NOMO-1 treated with DMSO at 0.1 percent for 48 hours (cell line): ENCODE data around the gene KCNT1.

Source experiments
- DNase-seq: peaks from one replicate; lab custom pipeline; 2025; ENCODE audit not compliant: unreplicated experiment; lab: John Stamatoyannopoulos, UW

Gene KCNT1

DNA sequence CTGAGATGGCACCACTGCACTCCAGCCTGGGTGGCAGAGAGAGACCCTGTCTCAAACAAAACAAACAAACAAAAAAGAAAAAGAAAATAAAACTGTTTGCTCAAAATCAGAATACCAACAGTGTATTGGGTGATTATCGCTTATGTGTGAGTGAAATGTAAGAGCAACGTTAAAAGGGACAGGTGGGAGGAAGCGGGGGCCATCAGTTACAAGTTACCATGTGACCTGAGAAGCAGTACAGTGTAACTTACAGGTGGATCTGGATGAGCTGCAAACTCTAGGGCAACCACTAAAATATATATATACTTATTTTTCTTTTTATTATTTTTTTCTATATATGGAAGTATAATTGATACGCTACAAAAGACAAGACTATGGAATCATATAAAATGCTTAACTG lies 93.4 kb downstream of the KCNT1 start:
- DNase-seq: no peak

DNA sequence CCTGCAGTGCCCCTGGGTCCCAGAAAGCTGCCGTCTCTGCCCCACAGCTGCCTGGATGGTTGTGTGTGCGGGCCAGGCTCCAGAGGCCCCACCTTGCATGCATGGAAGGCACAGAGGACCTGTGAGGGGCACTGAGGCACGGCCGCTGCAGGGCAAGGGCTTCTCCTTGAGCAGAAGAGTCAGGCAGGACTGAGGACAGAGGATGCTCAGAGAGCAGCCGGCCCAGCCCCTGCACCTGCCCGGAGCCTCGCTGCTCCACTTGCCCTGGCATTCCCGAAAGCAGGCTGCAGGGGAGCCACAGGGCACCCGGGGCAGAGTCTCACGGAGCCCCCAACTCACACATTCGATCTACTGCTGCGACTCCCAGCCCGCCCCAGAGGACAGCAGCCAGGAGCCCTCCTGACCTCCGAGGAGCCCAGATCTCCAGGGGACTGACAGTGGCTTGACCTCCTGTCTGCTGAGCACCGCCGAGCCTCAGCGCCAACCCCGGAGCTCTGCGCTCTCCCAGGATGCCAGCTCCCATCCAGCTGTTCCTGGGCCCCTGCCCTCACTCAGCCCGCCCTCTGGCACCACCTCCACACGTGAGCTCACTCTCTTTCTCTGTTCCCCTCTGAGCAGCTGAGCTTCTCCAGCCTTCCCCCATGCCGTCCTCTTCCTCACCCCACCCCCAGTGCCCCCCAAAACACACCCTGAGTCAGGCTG lies 95.0 kb downstream of the KCNT1 start:
- no peak for DNase-seq

DNA sequence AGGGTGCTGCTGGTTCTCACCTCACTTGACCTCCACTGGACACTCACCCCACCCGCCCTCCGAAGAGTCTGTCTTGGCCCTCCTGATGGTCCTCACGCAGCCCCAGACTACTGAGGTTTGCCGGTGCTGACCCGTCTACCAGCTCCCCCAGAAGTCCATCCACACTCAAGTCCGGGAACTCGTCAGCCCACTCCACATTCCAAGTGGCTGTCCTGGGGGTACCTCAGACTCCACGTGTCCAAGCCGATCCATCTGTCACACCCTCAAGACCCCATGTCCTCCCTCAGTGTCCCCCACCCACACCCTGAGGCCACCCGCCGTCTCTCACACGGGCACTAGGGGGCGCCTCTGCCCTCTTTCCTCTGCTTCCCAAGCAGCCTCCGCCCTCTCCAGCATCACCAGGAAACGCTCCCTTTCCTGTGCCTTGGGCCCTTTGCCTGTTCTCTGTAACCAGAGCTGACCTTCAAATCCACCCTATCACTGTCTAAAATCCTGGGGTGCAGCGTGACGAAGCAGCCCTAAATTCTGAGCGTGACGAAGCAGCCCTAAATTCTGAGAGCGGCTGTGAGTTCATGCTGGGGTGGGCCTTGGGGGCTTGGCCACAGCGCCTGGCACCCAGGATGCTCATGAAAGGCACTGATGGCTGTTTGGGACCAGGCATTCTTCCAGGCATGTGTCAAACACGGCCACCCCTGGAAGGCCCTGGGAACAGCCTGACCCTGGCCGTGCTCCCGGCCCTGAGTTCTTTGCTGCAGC lies 95.7 kb downstream of the KCNT1 start:
- DNase-seq: no peak

DNA sequence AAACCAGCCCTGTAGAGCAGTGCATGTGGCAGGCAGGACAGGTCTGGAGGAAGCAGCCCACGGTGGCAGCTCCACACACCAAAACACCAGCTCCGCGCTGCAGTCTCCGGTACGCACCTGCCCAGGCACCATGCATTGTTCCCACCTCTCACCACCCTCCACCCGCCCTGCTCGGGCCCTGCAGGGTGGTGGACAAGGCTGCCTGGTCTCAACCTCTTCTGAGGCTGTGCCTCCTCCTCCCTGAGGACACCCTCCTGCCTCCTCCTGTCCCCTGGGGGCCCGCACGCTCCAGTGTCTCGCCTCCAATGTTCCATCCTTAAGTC lies 96.2 kb downstream of the KCNT1 start:
- DNase-seq: no peak

DNA sequence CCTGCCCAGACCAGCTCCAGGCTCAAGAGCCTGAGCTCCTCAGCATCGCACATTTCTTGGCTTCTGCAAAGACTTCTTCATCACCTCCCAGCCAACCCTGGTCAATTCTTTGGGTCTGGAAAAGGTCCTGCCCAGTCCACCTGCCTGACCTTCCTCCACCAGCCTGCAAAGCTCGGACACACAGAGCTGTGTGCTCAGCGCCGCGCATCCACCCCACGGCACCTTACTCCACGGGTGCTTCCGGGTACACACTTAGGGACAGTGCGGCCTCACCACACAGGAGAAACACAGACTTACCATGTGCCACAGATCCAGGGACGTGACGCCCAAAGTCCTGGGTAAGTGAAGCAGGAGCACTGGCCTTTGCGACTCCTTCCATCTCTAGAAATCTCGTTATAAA lies 97.3 kb downstream of the KCNT1 start:
- DNase-seq: no peak

DNA sequence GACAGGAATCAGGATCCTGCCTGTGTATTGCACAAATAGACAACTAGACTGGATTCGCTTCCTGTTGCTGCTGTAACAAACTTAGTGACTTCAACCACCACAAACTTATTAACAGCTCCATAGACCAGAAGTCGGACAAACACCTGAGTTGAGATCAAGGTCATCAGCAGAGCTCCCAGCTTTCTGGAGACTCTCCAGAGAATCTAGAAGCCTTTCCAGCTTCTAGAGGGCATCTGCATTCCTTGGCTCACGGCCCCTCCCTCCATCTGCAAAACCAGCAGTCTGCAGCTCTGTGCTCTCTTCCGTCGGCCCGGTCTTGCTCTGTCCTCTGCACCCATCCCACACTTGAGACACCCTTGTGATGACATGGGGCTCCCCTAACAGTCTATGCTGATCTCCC lies 99.1 kb downstream of the KCNT1 start:
- peak; percentile 73 for DNase-seq

DNA sequence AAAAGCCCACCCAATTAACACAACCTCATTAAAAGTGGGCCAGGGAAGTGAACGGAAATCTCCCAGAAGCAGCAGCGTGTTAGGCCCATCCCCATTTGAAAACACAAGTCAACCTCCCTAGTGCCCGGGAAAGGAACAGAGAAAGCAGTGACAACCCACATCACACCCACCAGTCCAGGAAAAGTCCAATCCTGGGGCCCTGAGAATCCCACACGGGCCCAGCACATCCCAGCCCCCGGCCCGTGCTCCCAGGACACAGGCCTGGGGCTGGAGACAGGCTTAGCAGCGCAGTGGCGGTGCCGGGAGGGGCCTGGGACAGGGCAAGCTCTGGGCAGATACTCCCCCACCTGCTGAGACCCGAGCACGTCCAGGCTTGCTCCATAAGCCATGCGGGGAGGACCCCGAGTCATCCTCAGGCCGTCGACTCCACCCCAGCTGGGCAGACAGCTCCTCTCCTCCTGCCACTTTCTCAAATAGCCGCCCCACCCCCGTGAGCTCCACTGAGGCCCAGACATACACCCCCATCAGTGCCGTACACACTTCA lies 101.0 kb downstream of the KCNT1 start:
- DNase-seq: no peak

DNA sequence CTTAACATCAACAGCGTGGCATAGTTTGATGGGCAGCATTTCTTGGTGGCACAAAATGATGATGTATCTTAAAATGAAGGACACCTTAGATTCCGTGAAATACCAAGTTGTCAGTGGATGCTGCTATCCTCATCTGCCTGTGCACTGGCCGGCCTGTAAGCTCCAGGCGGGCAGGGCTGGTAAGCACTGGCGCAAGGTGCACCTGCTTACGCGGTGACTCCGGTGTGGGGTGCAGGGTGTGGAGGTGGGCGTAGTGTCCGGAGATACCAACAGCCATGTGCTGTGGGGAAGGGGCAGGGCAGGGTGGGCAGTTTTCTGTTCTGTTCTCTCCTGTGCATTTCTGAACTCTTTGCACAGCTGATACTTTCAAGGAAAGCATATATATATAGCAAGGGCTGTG lies 101.5 kb downstream of the KCNT1 start:
- DNase-seq: no peak

DNA sequence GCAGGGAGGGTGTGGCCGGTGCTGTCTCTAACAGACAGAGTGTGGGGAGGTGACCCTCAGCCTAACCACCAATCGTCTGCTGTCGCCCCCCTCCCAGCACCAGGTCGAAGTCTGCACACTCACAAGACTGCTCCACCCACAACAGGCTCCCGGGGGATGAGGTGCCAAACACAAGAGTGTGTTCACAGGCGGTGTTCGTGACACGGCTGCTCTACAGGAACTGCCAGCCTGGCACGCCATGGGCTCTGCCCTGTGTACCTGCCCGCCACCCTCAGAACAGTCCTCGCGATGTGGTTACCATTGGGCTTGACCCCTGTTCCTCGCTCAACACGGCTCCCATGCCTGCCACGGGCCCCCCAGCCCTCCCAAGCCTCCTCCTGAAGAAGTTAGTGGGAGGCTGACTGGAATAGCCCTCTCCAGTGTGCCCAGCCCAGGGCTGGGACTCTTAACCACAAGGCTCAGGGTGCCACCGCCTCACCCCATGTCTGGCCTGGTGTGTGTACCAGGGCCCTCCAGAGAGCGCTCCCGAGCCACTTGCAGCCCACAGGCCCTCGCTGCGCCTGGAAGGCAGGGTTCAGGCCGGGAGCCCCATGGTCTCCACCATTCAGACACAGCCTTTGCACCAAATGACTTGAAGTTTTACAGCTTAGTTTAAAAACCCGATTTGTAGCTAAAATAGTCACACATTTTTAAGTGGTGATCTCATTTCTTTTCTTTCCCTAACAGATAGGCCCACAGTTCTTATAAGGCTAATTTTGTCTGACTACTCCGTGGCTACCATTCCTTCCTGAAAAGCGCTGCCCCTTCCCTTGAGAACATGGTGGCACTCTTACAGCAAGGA lies 102.8 kb downstream of the KCNT1 start:
- no peak for DNase-seq

DNA sequence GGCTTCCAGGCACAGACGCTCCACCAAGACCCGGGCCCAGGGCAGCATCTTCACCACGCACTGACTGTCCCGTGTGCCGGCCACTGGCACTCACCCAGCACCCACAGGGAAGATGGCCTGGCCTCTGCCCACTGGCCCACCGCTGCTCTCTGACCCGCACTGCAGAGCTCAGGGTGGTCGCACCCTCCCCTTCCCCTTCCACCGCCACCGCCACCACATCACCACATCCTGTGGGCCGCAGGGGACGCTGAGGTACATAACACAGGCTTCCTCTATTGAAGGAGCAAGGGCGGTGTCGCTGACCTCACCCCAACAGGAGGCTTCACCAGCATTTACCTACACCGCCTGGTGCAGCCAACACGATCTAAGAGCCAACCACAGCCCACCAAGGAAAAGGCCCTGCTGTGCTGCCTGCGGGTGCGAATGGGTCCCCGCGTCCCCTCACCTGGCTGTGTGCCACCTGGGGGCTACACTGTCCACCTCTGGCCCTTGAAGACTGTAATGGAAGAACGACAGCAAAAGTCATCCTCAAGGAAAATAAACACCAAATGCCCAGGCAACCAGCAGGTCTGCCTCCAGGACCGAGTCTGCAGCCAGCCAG lies 103.5 kb downstream of the KCNT1 start:
- DNase-seq: no peak

DNA sequence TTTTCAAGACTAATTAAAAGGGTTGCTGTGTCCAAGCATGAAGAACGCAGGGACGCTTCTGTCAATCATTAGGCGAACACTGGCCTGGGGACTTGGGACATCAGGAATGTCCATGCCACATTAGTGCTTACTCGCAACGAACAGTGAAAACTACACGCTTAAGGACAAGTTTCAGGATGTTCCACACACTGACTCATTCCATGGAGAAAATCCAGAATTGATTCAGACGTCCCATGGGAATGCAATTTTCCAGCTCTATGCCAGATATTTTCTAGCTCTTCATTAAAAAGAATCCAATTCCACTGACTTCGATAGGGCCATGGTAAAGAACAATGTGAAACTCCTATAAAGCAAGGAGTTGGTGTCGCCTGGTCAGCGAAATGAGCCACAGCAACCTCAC lies 107.2 kb downstream of the KCNT1 start:
- DNase-seq: no peak

DNA sequence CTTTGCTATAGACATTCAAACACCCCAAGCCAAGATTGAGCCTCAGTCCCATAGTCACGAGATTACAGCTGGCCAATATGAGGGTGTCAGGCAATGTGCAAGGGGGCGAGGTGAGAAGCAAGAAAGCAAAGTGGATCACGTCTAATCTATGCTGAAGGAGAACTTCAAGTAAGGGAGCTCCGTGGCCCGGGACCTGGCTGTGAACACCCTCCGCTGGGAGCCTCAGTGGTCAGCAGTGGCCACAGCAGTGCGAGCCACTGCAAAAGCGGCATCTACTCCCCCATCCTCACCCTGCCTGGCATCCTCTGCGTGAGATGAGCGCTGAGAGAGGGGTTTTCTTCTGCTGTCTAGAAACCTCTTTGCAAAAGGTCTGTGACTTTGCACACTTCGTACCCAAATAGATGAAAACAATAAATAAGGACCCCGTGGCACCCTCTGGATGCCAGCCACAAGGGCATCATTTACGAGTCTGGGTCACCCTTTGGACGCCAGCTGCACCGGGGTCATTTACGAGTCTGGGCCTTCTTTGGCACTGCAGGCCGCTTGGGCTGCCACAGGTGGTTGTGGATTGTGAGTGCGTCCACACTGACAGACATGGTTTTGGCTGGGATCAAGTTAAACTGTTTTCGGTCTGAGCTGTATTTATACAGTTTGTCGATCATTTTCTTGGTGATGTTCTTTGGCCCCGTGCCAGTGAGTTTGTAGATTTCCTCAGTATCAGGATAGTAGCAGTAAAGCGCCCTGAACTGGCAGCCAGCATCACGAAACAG lies 109.0 kb downstream of the KCNT1 start:
- no peak for DNase-seq

DNA sequence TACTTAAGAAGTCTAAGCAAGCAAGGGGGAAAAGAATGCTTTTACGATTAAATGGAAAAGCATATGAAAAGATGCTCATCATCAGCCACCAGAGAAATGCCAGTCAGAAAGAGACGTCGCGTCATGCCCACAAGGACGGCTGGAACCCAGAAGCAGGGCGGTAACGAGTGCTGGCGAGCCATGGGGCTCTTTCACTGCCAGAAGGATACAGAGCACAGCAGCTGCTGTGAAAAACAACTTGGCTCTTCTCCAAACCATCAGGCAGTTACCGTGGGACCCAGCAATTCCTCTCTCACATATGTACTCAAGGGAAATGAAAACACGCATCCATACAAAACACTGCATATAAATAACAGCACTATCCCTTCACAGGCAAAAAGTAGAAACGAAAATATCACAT lies 109.8 kb downstream of the KCNT1 start:
- DNase-seq: no peak

DNA sequence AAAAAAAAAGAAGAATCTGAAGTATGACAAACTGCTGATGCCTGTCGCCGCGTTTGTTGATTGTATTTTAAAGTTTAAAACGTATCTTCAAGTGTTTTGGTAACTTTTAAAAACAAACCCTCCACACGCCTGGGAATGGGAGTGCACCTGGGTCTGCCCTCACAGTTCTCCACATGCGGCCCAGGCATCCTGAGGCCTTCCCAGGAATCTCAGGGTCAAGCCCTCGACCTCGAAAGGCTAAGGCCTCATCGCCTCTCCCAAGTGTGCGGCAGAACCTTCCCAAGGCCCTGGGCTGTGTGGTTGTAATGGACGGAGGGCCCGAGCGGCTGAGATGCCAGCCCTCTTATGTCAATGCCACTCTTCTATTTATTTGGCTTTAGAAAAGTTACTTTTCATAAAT lies 111.0 kb downstream of the KCNT1 start:
- DNase-seq: no peak

DNA sequence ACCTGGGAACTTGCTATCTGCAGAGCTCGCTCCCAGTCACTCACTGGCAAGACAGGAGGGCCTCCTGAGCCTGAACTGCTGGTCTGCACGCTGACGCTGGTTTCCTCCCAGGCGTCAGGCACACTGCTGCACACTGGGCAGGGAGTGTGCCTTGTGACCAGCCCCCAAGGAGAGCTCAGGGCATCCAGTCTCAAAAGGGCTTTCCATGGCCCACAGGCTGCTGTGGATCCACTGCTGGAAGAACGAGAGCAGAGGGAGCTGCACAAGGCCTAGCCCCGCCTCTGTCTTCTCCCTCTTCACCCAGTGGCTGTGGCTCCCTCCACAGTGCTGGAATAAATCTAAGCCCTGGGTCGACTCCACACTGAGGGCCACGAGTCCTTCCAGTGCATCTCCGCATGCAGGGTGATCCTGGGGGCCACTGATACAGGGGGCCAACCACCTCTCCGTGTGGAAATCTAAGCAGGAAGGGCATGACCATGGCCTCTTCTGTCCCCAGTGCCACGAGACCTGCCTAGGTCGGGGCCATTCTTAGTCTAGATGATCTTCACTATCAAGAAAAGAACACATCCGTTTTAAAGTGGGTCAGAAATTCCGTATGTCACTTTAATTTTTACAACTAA lies 111.8 kb downstream of the KCNT1 start:
- DNase-seq: no peak

DNA sequence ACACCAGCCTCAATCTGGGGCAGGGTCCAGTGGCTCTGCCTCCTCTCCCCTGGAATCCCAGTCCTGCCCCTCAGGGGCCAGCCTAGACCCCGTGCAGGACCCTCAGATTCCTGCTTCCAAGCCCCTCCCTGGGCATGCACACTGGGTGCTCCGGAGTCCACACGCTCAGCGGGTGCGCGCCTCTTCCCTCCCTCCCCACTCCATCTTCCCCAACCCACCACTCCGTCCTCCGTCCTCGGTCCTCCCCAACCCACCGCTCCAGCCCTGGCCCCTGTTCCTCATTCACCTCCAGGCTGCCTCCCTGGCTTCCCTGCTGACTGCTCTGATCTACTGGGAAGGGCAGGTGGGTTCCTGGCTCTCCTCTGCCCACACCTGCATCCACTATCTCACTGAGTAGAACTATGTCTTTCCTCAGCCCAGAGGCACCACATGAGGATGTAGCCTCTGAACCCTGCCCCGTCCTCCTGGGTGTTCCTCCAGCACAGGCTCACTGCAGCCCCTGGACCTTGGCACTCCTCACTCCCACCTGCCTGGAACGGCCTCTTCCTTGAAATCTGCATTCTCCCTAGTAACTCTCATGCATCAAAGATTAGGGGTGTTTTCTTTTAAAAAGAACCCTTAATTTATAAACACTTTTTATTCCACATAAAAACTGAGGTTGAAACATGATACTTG lies 112.6 kb downstream of the KCNT1 start:
- no peak for DNase-seq

DNA sequence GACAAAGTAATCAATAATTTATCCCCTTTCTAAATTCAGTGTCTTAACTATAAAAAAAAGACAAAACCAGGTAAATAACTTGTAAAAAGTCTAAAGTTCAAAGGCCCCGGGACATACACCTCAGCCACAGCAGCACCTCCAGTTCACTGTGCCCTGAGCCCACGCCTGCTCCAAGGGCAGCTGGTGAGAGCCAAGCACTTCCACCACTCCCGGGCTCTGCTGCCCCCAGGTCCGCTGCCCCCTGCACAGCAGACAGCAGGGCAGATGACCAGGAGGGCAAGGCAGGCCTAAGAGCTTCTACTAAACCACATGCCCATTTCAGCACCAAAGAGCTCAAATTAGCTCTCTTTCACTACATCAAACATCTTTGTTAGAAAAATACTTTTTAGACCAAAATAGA lies 113.4 kb downstream of the KCNT1 start:
- no peak for DNase-seq

DNA sequence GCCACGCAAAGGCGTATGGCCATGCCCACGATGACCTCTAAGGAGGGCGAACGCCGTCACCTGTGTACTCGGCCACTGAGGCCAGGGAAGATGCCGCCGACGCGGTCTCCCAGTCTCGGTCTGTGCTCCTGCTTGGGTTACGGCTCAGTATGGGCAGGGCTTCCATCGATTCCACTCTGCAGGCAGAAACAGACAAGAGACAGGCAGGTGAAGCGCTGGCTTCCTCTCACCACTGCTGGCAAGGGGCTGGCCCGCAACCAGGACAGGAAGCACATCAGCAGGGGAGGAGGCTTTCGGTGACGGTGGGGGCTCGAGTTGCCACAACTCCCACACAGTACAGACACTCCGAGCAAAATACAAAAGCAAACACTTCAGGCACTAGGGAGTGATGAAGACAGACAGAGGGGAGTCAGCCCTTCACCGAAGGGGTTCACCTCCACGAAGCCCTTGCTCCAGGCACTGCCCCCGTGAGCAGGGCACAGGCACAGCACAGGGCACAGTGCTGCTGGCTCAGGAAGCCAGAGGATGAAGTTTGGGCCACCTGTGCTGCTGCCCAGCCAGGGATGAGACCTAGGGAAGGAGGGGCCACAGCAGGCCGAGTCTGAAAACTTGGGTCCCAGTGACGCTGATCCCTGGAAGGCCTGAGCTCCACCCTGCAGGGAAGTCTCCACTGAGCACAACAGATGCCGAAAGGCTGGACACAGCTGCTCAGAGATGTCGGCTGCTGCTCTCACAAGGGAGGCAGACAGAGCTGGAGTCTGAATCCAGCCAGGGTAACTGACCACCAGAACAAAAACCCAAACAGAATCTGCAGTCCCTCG lies 114.1 kb downstream of the KCNT1 start:
- no peak for DNase-seq

DNA sequence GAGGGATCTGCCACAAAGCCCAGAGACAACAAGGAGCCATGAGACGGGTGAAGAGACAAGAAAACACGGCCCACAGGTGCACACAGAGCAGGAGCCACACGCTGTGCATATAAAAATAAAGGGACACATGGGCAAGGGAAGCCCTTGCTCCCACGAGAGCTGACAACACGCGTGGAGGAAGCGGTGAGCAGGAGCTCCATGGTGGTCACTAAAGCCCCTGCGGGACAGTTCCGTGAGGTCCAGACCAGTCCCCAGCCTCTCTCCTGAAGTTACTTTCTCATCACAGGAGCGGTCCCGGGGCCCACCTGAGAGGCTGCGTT lies 114.6 kb downstream of the KCNT1 start:
- DNase-seq: no peak
